ENCODE results near the gene MSANTD7.

DNA sequence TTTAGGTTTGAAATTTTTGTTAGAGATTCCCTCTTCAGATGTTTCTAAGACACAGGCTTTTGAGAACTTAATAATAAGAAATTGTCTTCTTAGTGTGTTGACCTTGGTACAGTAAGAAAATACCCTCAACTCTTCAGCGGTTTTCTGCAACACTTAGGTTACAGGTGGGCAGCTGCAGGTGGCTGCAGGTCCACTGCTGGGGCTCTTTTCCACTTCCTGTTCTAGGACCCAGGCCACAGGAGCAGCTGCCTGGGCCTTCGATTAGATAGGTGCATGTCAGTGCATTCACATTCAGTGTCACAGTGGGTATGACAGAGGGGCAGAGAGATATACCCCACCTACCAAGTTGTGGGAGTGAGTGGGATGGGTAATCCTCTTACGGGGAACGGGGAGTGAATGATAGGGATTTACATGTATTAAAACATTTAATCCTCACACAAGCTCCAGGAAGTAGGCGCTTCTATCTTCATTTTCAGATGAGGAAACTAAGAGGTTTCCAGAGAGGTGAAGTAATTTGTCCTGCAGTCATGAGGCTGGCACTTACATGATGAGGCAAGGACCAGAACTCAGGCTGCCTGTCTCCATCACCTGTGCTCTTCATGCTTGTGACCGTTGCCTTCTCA, 20.3 kb downstream of the MSANTD7 start:
- TF ChIP-seq POLR2AphosphoS5 (IDR thresholded peaks at IDR 0.05; ENCODE audit: control insufficient read depth, insufficient read depth, low read depth, low read length): no peak
- TF ChIP-seq GABPA (tag; conservative IDR thresholded peaks at IDR 0.05; ENCODE audit: low read depth): no peak
- no peak for TF ChIP-seq POLR2G (IDR thresholded peaks at IDR 0.05; ENCODE audit: low read depth, low read length)
- TF ChIP-seq EHMT2 (IDR thresholded peaks at IDR 0.05): no peak
- no peak for TF ChIP-seq ZNF280A (IDR thresholded peaks at IDR 0.05; ENCODE audit: low read depth, partially characterized antibody)
- TF ChIP-seq EZH2 (IDR thresholded peaks at IDR 0.05; ENCODE audit: borderline replicate concordance, low read depth, low read length): no peak
- TF ChIP-seq COPS2 (conservative IDR thresholded peaks at IDR 0.05): no peak
- no peak for TF ChIP-seq ZNF589 (CRISPR knock-in tag; IDR thresholded peaks at IDR 0.05; ENCODE audit: low read depth)
- no peak for TF ChIP-seq FOXA1 (IDR thresholded peaks at IDR 0.05; ENCODE audit: borderline replicate concordance)
- TF ChIP-seq ZNF511 (CRISPR knock-in tag; IDR thresholded peaks at IDR 0.05): no peak
- no peak for TF ChIP-seq U2AF2 (optimal IDR thresholded peaks at IDR 0.05; ENCODE audit: low read depth, low read length)
- no peak for TF ChIP-seq CREB1 (IDR thresholded peaks at IDR 0.05)
- no peak for TF ChIP-seq CREB1 (CRISPR knock-in tag; IDR thresholded peaks at IDR 0.05)

Measured in K562 (cell line).